GM12892 (cell line): Measurements from ENCODE around the gene KIF26B.

Experiments used
- POLR2A ChIP-seq: IDR thresholded peaks from 2 replicates; pipeline ENCODE4 v1.6.1; 2011; ENCODE audit warnings: low read depth, low read length, control low read depth
- POLR2AphosphoS5 ChIP-seq: IDR thresholded peaks from 2 replicates; pipeline ENCODE4 v1.6.1; 2011; ENCODE audit warnings: low read depth, low read length, control low read depth

GRCh38 chr1:245528258-245528635 lies 373.5 kb downstream of the KIF26B start:
- no peak for TF ChIP-seq POLR2A
- TF ChIP-seq POLR2AphosphoS5: no peak
